Measurements from ENCODE around the gene TRAPPC5. TPM values are rescaled to one million over a fixed set of nuclear protein-coding genes. Genes with fewer than 3 reads are reported as not detected.

Gene TRAPPC5
- total and polyA plus RNA-seq, 4 donors: 29.8 to 224 (median 125) TPM

- ATAC-seq (ENCODE audit: insufficient read depth, low FRiP score): no peak
- Histone ChIP-seq H3K4me3 (no peak overlapping the region), H3K4me1 (ENCODE audit: control insufficient read depth in 5 of 5, insufficient read depth in 5 of 5, low read length in 5 of 5) (peaks cover 0 to 8% (median 0%) of the 10 kb centered on the region in 5 donors), H3K9me3 (ENCODE audit: control insufficient read depth in 4 of 4, insufficient read depth in 3 of 4, low read length in 3 of 4) (no peaks in the 10 kb centered on the region), H3K27ac (ENCODE audit: low read depth in 1 of 2, low read length in 1 of 2) (no peak overlapping the region), H3K36me3 (ENCODE audit: control insufficient read depth in 4 of 4, insufficient read depth in 4 of 4, low read length in 4 of 4) (no peaks in the 10 kb centered on the region), H3K27me3 (ENCODE audit: control insufficient read depth in 3 of 3, insufficient read depth in 3 of 3, low read length in 2 of 3) (peaks cover 0 to 2% (median 0%) of the 10 kb centered on the region in 3 donors), H3K9ac (ENCODE audit: insufficient read depth in 1 of 2, low read length in 2 of 2) (no peak overlapping the region)
- WGBS, 2 donors: 70 to 80% methylated on average over 5 of the region's 5 CpGs
- no peak for TF ChIP-seq CTCF (IDR thresholded peaks at IDR 0.05; ENCODE audit: control extremely low read depth, extremely low read depth)
- DNase-seq: no peak
Measured at GRCh38 chr19:7710616-7711015, 30.0 kb downstream of the TRAPPC5 start.

GRCh38 chr19:7715671-7716070, 35.0 kb downstream of the TRAPPC5 start:
- no peak for DNase-seq
- Histone ChIP-seq H3K9ac (ENCODE audit: insufficient read depth in 1 of 2, low read length in 2 of 2) (no peak overlapping the region), H3K36me3 (ENCODE audit: control insufficient read depth in 4 of 4, insufficient read depth in 4 of 4, low read length in 4 of 4) (no peaks in the 10 kb centered on the region), H3K9me3 (ENCODE audit: control insufficient read depth in 4 of 4, insufficient read depth in 3 of 4, low read length in 3 of 4) (peaks cover 0 to 4% (median 0%) of the 10 kb centered on the region in 4 donors), H3K4me3 (no peak overlapping the region), H3K4me1 (ENCODE audit: control insufficient read depth in 5 of 5, insufficient read depth in 5 of 5, low read length in 5 of 5) (no peaks in the 10 kb centered on the region), H3K27me3 (ENCODE audit: control insufficient read depth in 3 of 3, insufficient read depth in 3 of 3, low read length in 2 of 3) (no peaks in the 10 kb centered on the region), H3K27ac (ENCODE audit: low read depth in 1 of 2, low read length in 1 of 2) (no peak overlapping the region)
- 89 to 95% methylated on average over 1 of the region's 1 CpG for WGBS, 2 donors
- ATAC-seq (ENCODE audit: insufficient read depth, low FRiP score): no peak
- TF ChIP-seq CTCF (IDR thresholded peaks at IDR 0.05; ENCODE audit: control extremely low read depth, extremely low read depth): no peak

GRCh38 chr19:7716762-7717161, 36.1 kb downstream of the TRAPPC5 start:
- Histone ChIP-seq H3K9me3 (ENCODE audit: control insufficient read depth in 4 of 4, insufficient read depth in 3 of 4, low read length in 3 of 4) (peaks cover 0 to 4% (median 0%) of the 10 kb centered on the region in 4 donors), H3K4me1 (ENCODE audit: control insufficient read depth in 5 of 5, insufficient read depth in 5 of 5, low read length in 5 of 5) (no peaks in the 10 kb centered on the region), H3K36me3 (ENCODE audit: control insufficient read depth in 4 of 4, insufficient read depth in 4 of 4, low read length in 4 of 4) (no peaks in the 10 kb centered on the region), H3K4me3 (no peak overlapping the region), H3K27ac (ENCODE audit: low read depth in 1 of 2, low read length in 1 of 2) (no peak overlapping the region), H3K27me3 (ENCODE audit: control insufficient read depth in 3 of 3, insufficient read depth in 3 of 3, low read length in 2 of 3) (no peaks in the 10 kb centered on the region), H3K9ac (ENCODE audit: insufficient read depth in 1 of 2, low read length in 2 of 2) (no peak overlapping the region)
- ATAC-seq (ENCODE audit: insufficient read depth, low FRiP score) (no peak), DNase-seq (no peak)
- TF ChIP-seq CTCF (IDR thresholded peaks at IDR 0.05; ENCODE audit: control extremely low read depth, extremely low read depth): no peak
- 63 to 77% methylated on average over 1 of the region's 1 CpG for WGBS, 2 donors

DNA sequence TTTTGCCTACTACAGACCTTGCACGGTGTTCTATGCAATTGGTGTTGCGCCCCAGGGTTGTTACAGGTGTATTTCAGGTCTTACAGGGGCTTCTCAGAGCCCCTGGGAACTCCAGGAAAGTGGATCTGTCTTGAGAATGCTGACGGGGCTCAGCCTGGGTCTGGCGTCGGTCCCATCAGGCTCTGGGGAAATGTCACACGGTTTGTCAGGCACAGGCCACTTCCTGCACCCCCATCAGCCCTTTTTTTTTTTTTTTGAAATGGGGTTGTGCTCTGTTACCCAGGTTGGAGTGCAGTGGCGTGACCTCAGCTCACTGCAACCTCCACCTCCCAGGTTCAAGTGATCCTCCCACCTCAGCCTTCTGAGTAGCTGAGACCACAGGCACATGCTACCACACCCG, 38.0 kb downstream of the TRAPPC5 start:
- Histone ChIP-seq H3K9ac (ENCODE audit: insufficient read depth in 1 of 2, low read length in 2 of 2) (no peak overlapping the region), H3K4me3 (no peak overlapping the region), H3K36me3 (ENCODE audit: control insufficient read depth in 4 of 4, insufficient read depth in 4 of 4, low read length in 4 of 4) (no peaks in the 10 kb centered on the region), H3K27ac (ENCODE audit: low read depth in 1 of 2, low read length in 1 of 2) (no peak overlapping the region), H3K4me1 (ENCODE audit: control insufficient read depth in 5 of 5, insufficient read depth in 5 of 5, low read length in 5 of 5) (no peaks in the 10 kb centered on the region), H3K27me3 (ENCODE audit: control insufficient read depth in 3 of 3, insufficient read depth in 3 of 3, low read length in 2 of 3) (no peaks in the 10 kb centered on the region), H3K9me3 (ENCODE audit: control insufficient read depth in 4 of 4, insufficient read depth in 3 of 4, low read length in 3 of 4) (peaks cover 0 to 4% (median 0%) of the 10 kb centered on the region in 4 donors)
- DNase-seq (no peak), ATAC-seq (ENCODE audit: insufficient read depth, low FRiP score) (no peak)
- 40 to 50% methylated on average over 8 of the region's 8 CpGs for WGBS, 2 donors
- no peak for TF ChIP-seq CTCF (IDR thresholded peaks at IDR 0.05; ENCODE audit: control extremely low read depth, extremely low read depth)

Data from lung (tissue), 12 donors.